ENCODE results near the gene UNC13B. TPM values are rescaled to one million over a fixed set of nuclear protein-coding genes. Genes with fewer than 3 reads are reported as not detected.

UNC13B gene
- total and polyA plus RNA-seq, 2 donors (not counting 3 experiments of a cell fraction or from before 2014, with no cell fraction given) = 30.1 to 46.2 TPM

DNA sequence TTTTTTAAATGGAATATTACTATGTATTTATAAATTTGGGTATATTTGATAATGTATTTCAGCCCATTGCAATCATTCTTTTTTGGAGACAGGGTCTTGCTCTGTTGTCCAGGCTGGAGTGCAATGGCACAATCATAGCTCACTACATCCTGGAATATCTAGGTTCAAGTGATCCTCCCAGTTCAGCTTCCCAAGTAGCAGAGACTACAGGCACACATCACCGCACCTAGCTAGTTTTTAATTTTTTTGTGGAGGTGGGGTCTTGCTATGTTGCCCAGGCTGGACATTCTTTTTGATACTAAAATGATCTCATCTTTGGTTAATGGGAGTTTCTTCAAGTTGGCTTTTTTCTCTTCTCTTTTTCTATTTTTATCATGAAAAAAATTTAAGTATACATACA, 91.3 kb downstream of the UNC13B start:
- H3K9me3 ChIP-seq (replicated peaks; ENCODE audit: control insufficient read depth, insufficient read depth, low read length) = no peaks in the 10 kb centered on the region
- TF ChIP-seq POLR2AphosphoS5 (IDR thresholded peaks at IDR 0.05; ENCODE audit: insufficient read depth, low read depth, low read length) = no peak
- TF ChIP-seq, protein P1, sequence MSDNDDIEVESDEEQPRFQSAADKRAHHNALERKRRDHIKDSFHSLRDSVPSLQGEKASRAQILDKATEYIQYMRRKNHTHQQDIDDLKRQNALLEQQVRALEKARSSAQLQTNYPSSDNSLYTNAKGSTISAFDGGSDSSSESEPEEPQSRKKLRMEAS (IDR thresholded peaks at IDR 0.05; ENCODE audit: insufficient read depth, insufficient read length) = no peak
- TF ChIP-seq FOS (IDR thresholded peaks at IDR 0.05; ENCODE audit: borderline replicate concordance, insufficient read depth, low read length) = no peak
- no peak for TF ChIP-seq EZH2 (IDR thresholded peaks at IDR 0.05; ENCODE audit: borderline replicate concordance, low read depth, low read length, severe bottlenecking)
- TF ChIP-seq POLR2A (IDR thresholded peaks at IDR 0.05; ENCODE audit: low read depth, low read length) = no peak
- no peak for TF ChIP-seq JUN (IDR thresholded peaks at IDR 0.05; ENCODE audit: borderline replicate concordance, insufficient read depth, insufficient read length, low read depth)
- no peak for TF ChIP-seq GATA2 (IDR thresholded peaks at IDR 0.05; ENCODE audit: insufficient read depth, insufficient read length, low read depth, low read length)
- TF ChIP-seq MYC (IDR thresholded peaks at IDR 0.05; ENCODE audit: low read depth, low read length) = no peak
- TF ChIP-seq, protein P2, sequence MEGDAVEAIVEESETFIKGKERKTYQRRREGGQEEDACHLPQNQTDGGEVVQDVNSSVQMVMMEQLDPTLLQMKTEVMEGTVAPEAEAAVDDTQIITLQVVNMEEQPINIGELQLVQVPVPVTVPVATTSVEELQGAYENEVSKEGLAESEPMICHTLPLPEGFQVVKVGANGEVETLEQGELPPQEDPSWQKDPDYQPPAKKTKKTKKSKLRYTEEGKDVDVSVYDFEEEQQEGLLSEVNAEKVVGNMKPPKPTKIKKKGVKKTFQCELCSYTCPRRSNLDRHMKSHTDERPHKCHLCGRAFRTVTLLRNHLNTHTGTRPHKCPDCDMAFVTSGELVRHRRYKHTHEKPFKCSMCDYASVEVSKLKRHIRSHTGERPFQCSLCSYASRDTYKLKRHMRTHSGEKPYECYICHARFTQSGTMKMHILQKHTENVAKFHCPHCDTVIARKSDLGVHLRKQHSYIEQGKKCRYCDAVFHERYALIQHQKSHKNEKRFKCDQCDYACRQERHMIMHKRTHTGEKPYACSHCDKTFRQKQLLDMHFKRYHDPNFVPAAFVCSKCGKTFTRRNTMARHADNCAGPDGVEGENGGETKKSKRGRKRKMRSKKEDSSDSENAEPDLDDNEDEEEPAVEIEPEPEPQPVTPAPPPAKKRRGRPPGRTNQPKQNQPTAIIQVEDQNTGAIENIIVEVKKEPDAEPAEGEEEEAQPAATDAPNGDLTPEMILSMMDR (IDR thresholded peaks at IDR 0.05; ENCODE audit: extremely low read depth in 1 of 2, insufficient read depth in 1 of 2, low read depth in 1 of 2, low read length in 2 of 2) = no peak
- H2AFZ ChIP-seq (ENCODE audit: low read depth, low read length) = no peak overlapping the region
- H3K9ac ChIP-seq (replicated peaks; ENCODE audit: extremely low read depth, insufficient read depth, low read length) = no peak overlapping the region
- BruUV-seq (replicated peaks) = no TSS peak
- no peaks in the 10 kb centered on the region for H3K79me2 ChIP-seq (ENCODE audit: control insufficient read depth, insufficient read depth, low read length)
- ChIA-PET POLR2A (no interaction called here), CTCF (no interaction called here)
- intact Hi-C loops (cut with micrococcal nuclease) (no loop called here), dilution Hi-C loops (cut with MboI; ENCODE audit: extremely low pct_ligation_motif_present, low sequenced_read_pairs) (no loop called here)
- H3K27me3 ChIP-seq (ENCODE audit: control insufficient read depth in 2 of 2, insufficient read depth in 2 of 2, low read length in 2 of 2) = no peaks in the 10 kb centered on the region
- no peak overlapping the region for H3K27ac ChIP-seq (ENCODE audit: insufficient read depth, low read depth, low read length)
- FAIRE-seq (no peak), DNase-seq (ENCODE audit: low read depth, low spot score) (no peak)
- H3K4me2 ChIP-seq (ENCODE audit: insufficient read depth, low read length) = no peak overlapping the region
- H3K36me3 ChIP-seq (ENCODE audit: control insufficient read depth in 2 of 2, extremely low read depth in 1 of 2, insufficient read depth in 2 of 2, low read length in 2 of 2) = no peaks in the 10 kb centered on the region
- H3K9me1 ChIP-seq (replicated peaks; ENCODE audit: control insufficient read depth, extremely low read depth, insufficient read depth, low read length) = no peaks in the 10 kb centered on the region
- H3K4me1 ChIP-seq (ENCODE audit: control insufficient read depth, extremely low read depth, insufficient read depth, low read length) = no peaks in the 10 kb centered on the region
- no peaks in the 10 kb centered on the region for H4K20me1 ChIP-seq (replicated peaks; ENCODE audit: control insufficient read depth, extremely low read depth, insufficient read depth, low read length)
- no peak overlapping the region for H3K4me3 ChIP-seq (replicated peaks in 1 of 3; ENCODE audit: insufficient read depth in 1 of 3, low read depth in 1 of 3, low read length in 3 of 3)

Data from endothelial cell of umbilical vein (primary cell).